HEK293 (cell line): Measurements from ENCODE around the gene IGSF3.

Experiments used
- GLIS1 ChIP-seq: fragments of 450-650 bp; formaldehyde crosslinking; IDR thresholded peaks from 2 replicates; pipeline ENCODE4 v1.5.1; 2016; ENCODE audit warnings: missing biosample characterization, missing genetic modification characterization
- IKZF3 ChIP-seq: fragments of 450-650 bp; IDR thresholded peaks from 2 replicates; pipeline ENCODE4 v1.5.0; 2018; ENCODE audit warnings: missing biosample characterization, mild to moderate bottlenecking, missing genetic modification characterization, moderate library complexity
- KLF1 ChIP-seq: fragments of 450-650 bp; formaldehyde crosslinking; IDR thresholded peaks from 2 replicates; pipeline ENCODE4 v1.5.1; 2016; ENCODE audit warnings: missing biosample characterization, missing genetic modification characterization
- SP2 ChIP-seq: fragments of 450-650 bp; formaldehyde crosslinking; IDR thresholded peaks from 2 replicates; pipeline ENCODE4 v1.5.1; 2016; ENCODE audit warnings: missing biosample characterization, missing genetic modification characterization
- SP3 ChIP-seq: fragments of 450-650 bp; formaldehyde crosslinking; IDR thresholded peaks from 2 replicates; pipeline ENCODE4 v1.5.1; 2016; ENCODE audit warnings: missing biosample characterization, missing genetic modification characterization
- SP7 ChIP-seq: fragments of 450-650 bp; formaldehyde crosslinking; IDR thresholded peaks from 2 replicates; pipeline ENCODE4 v1.5.1; 2016; ENCODE audit warnings: missing biosample characterization, missing genetic modification characterization
- YY1 ChIP-seq: fragments of 450-650 bp; formaldehyde crosslinking; IDR thresholded peaks from 2 replicates; pipeline ENCODE4 v1.5.1; 2018; ENCODE audit warnings: missing biosample characterization, missing genetic modification characterization
- ZBTB8A ChIP-seq: fragments of 450-650 bp; formaldehyde crosslinking; IDR thresholded peaks from 2 replicates; pipeline ENCODE4 v1.5.1; 2016; ENCODE audit warnings: missing biosample characterization, missing genetic modification characterization
- ZEB2 ChIP-seq: fragments of 450-650 bp; formaldehyde crosslinking; IDR thresholded peaks from 2 replicates; pipeline ENCODE4 v1.5.1; 2016; ENCODE audit warnings: missing biosample characterization, missing genetic modification characterization
- ZIC2 ChIP-seq: fragments of 450-650 bp; formaldehyde crosslinking; IDR thresholded peaks from 2 replicates; pipeline ENCODE4 v1.5.1; 2016; ENCODE audit warnings: missing biosample characterization, missing genetic modification characterization
- ZNF112 ChIP-seq: fragments of 450-650 bp; formaldehyde crosslinking; IDR thresholded peaks from 2 replicates; pipeline ENCODE4 v1.5.0; 2017; ENCODE audit warnings: missing biosample characterization, missing genetic modification characterization
- ZNF146 ChIP-seq: fragments of 450-650 bp; formaldehyde crosslinking; IDR thresholded peaks from 2 replicates; pipeline ENCODE4 v1.5.1; 2016; ENCODE audit warnings: missing biosample characterization, missing genetic modification characterization
- ZNF214 ChIP-seq: fragments of 450-650 bp; formaldehyde crosslinking; IDR thresholded peaks from 2 replicates; pipeline ENCODE4 v1.5.1; 2017; ENCODE audit warnings: missing biosample characterization, mild to moderate bottlenecking, missing genetic modification characterization, borderline replicate concordance
- ZNF239 ChIP-seq: fragments of 450-650 bp; formaldehyde crosslinking; IDR thresholded peaks from 2 replicates; pipeline ENCODE4 v1.5.1; 2016; ENCODE audit warnings: missing biosample characterization, missing genetic modification characterization
- ZNF335 ChIP-seq: fragments of 450-650 bp; formaldehyde crosslinking; conservative IDR thresholded peaks from 2 replicates; pipeline ENCODE4 v1.5.1; 2016; ENCODE audit warnings: missing biosample characterization, missing genetic modification characterization
- ZNF341 ChIP-seq: fragments of 450-650 bp; formaldehyde crosslinking; IDR thresholded peaks from 2 replicates; pipeline ENCODE4; 2016; ENCODE audit warnings: low read depth, missing biosample characterization, missing genetic modification characterization
- ZNF366 ChIP-seq: fragments of 450-650 bp; formaldehyde crosslinking; conservative IDR thresholded peaks from 2 replicates; pipeline ENCODE4 v1.5.1; 2016; ENCODE audit warnings: missing biosample characterization, missing genetic modification characterization
- ZNF600 ChIP-seq: fragments of 450-650 bp; formaldehyde crosslinking; IDR thresholded peaks from 2 replicates; pipeline ENCODE4 v1.5.1; 2016; ENCODE audit warnings: missing biosample characterization, missing genetic modification characterization
- ZXDB ChIP-seq: fragments of 450-650 bp; formaldehyde crosslinking; IDR thresholded peaks from 2 replicates; pipeline ENCODE4 v1.5.1; 2016; ENCODE audit warnings: missing biosample characterization, missing genetic modification characterization
- TF ChIP-seq, protein P1 (sequence below): fragments of 450-650 bp; formaldehyde crosslinking; IDR thresholded peaks from 2 replicates; pipeline ENCODE4 v1.5.1; 2016; ENCODE audit warnings: missing biosample characterization, missing genetic modification characterization
- TF ChIP-seq, protein P2 (sequence below): fragments of 450-650 bp; formaldehyde crosslinking; IDR thresholded peaks from 2 replicates; pipeline ENCODE4 v1.5.1; 2016; ENCODE audit warnings: missing biosample characterization, missing genetic modification characterization
- TF ChIP-seq, protein P3 (sequence below): fragments of 450-650 bp; formaldehyde crosslinking; optimal IDR thresholded peaks from 2 replicates; pipeline ENCODE3; 2016; ENCODE audit warnings: missing biosample characterization, mild to moderate bottlenecking, missing genetic modification characterization
- TF ChIP-seq, protein P4 (sequence below): fragments of 450-650 bp; formaldehyde crosslinking; IDR thresholded peaks from 2 replicates; pipeline ENCODE4 v1.5.1; 2017; ENCODE audit warnings: missing biosample characterization, missing genetic modification characterization

The IGSF3 gene

DNA sequence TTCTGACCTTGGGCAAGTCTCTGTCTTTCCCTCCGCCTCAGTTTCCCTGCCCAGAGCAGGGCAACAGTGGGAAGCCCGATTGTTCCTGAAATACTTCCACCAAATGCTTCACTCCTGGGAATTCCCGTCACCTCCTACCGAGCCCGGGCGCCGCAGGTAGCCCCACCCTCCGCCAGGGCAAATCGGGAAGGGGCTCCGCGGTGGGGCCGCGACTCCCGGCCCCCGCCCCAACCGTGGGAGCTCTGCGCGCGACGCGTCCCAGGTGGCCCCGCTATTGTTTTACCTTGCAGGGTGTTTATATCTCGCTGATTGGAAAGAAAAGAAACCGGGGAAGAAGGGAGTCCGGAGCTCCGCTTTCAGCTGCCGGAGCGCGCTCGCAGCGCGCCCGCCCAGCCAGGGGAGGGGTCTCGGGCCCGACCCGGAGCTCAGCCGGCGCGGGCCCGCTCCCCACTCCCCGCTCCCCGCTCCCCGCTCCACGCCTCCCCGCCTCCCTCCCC is 407 bp downstream of the IGSF3 start (continued):
- TF ChIP-seq ZEB2 = peak; percentile 47
- TF ChIP-seq, protein P1, sequence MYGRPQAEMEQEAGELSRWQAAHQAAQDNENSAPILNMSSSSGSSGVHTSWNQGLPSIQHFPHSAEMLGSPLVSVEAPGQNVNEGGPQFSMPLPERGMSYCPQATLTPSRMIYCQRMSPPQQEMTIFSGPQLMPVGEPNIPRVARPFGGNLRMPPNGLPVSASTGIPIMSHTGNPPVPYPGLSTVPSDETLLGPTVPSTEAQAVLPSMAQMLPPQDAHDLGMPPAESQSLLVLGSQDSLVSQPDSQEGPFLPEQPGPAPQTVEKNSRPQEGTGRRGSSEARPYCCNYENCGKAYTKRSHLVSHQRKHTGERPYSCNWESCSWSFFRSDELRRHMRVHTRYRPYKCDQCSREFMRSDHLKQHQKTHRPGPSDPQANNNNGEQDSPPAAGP (tag by site-specific recombination) = 0 out of 2 replicates have a peak, but pooled peaks have one; percentile 18
- TF ChIP-seq, protein P2, sequence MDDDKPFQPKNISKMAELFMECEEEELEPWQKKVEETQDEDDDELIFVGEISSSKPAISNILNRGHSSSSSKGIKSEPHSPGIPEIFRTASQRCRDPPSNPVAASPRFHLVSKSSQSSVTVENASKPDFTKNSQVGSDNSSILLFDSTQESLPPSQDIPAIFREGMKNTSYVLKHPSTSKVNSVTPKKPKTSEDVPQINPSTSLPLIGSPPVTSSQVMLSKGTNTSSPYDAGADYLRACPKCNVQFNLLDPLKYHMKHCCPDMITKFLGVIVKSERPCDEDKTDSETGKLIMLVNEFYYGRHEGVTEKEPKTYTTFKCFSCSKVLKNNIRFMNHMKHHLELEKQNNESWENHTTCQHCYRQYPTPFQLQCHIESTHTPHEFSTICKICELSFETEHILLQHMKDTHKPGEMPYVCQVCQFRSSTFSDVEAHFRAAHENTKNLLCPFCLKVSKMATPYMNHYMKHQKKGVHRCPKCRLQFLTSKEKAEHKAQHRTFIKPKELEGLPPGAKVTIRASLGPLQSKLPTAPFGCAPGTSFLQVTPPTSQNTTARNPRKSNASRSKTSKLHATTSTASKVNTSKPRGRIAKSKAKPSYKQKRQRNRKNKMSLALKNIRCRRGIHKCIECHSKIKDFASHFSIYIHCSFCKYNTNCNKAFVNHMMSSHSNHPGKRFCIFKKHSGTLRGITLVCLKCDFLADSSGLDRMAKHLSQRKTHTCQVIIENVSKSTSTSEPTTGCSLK (tag by site-specific recombination) = no peak
- TF ChIP-seq, protein P3, sequence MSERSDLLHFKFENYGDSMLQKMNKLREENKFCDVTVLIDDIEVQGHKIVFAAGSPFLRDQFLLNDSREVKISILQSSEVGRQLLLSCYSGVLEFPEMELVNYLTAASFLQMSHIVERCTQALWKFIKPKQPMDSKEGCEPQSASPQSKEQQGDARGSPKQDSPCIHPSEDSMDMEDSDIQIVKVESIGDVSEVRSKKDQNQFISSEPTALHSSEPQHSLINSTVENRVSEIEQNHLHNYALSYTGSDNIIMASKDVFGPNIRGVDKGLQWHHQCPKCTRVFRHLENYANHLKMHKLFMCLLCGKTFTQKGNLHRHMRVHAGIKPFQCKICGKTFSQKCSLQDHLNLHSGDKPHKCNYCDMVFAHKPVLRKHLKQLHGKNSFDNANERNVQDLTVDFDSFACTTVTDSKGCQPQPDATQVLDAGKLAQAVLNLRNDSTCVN (tag by site-specific recombination) = peak; percentile 63
- no peak for TF ChIP-seq YY1 (tag by site-specific recombination)
- TF ChIP-seq, protein P4, sequence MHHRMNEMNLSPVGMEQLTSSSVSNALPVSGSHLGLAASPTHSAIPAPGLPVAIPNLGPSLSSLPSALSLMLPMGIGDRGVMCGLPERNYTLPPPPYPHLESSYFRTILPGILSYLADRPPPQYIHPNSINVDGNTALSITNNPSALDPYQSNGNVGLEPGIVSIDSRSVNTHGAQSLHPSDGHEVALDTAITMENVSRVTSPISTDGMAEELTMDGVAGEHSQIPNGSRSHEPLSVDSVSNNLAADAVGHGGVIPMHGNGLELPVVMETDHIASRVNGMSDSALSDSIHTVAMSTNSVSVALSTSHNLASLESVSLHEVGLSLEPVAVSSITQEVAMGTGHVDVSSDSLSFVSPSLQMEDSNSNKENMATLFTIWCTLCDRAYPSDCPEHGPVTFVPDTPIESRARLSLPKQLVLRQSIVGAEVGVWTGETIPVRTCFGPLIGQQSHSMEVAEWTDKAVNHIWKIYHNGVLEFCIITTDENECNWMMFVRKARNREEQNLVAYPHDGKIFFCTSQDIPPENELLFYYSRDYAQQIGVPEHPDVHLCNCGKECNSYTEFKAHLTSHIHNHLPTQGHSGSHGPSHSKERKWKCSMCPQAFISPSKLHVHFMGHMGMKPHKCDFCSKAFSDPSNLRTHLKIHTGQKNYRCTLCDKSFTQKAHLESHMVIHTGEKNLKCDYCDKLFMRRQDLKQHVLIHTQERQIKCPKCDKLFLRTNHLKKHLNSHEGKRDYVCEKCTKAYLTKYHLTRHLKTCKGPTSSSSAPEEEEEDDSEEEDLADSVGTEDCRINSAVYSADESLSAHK (tag by site-specific recombination) = no peak
- TF ChIP-seq ZNF600 (tag by site-specific recombination) = peak; percentile 0; the same call in 1 of the 2 replicates
- TF ChIP-seq KLF1 (tag by site-specific recombination) = 0 out of 2 replicates have a peak, but pooled peaks have one; percentile 14
- TF ChIP-seq ZNF239 = no peak
- no peak; the same call in 1 of the 2 replicates for TF ChIP-seq ZNF335 (tag by site-specific recombination)
- TF ChIP-seq SP3 (tag by site-specific recombination) = peak; percentile 66
- peak; percentile 43; the same call in 1 of the 2 replicates for TF ChIP-seq IKZF3 (tag by site-specific recombination)
- peak; percentile 31; the same call in 1 of the 2 replicates for TF ChIP-seq ZBTB8A (tag by site-specific recombination)
- peak; percentile 71 for TF ChIP-seq GLIS1 (tag by site-specific recombination)
- TF ChIP-seq ZNF214 (tag by site-specific recombination) = no peak
- TF ChIP-seq SP2 = peak; percentile 53; the same call in 1 of the 2 replicates
- 0 out of 2 replicates have a peak, but pooled peaks have one; percentile 51 for TF ChIP-seq SP7 (tag by site-specific recombination)
- peak; percentile 82 for TF ChIP-seq ZIC2 (tag by site-specific recombination)
- peak; percentile 56 for TF ChIP-seq ZNF341 (tag by site-specific recombination)
- TF ChIP-seq ZNF112 = no peak
- no peak for TF ChIP-seq ZNF366 (tag by site-specific recombination)
- 0 out of 2 replicates have a peak, but pooled peaks have one; percentile 8 for TF ChIP-seq ZXDB (tag by site-specific recombination)
- TF ChIP-seq ZNF146 = no peak
